ENCODE data around the gene KLF13. TPM values are rescaled to one million over a fixed set of nuclear protein-coding genes. Genes with fewer than 3 reads are reported as not detected.

Gene KLF13
- total RNA-seq, result 65.7 TPM
- long read RNA-seq, full-length matches to known transcripts, result 4 of 20 reads
- long read RNA-seq, partial matches to known transcripts, result 0 of 20 reads
- long read RNA-seq, other reads (novel, unspliced or antisense), result 16 of 20 reads

DNA sequence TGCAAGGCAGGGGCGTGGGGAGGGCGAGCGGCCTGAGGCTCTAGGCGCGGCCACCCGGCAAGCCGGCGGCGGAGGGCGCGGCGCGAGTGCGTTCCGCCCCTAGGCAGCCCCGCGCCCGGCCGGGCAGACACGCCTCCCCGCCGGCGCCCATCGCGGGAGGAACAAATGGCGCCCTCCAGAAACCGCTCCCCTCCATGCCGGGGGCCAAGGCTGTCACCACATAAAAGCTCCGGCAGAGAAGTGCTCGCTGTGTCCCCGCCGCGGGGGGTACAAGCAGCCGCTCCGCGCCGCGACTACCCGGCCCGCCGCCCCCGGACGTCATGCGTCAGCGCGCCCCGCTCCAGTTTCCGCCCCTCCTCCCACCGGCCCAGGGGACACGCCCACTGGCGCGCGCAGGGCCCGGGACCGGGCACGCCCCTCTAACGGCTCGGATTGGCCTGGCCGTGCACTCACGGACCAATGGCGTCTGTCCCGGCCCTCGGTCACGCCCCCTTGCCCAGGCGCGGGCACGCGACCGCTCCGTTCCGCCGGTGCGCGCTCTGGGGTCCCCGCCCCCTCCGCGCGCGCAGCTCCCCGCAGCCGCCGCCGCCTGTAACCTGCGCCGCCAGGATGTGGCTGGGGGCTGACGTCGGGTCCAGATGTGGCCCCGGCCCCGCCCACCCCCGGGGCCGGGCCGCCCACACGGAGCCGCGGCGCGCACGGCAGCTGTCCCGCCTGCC is at the start of gene KLF13:
TSS of gene KLF13 (plus strand) at position 680 of the 719 bp plus-strand sequence. CDS start 378 bp downstream, outside the sequence.
- DNase-seq (peak; percentile 99), ATAC-seq (ENCODE audit: poor library complexity) (peak; percentile 84)
- intact Hi-C loops (cut with DNase I), result loop anchor here (1.0 to 10.0 kb wide), 5 partner anchors 40 to 158 kb away; no protein-coding TSS in a partner anchor

DNA sequence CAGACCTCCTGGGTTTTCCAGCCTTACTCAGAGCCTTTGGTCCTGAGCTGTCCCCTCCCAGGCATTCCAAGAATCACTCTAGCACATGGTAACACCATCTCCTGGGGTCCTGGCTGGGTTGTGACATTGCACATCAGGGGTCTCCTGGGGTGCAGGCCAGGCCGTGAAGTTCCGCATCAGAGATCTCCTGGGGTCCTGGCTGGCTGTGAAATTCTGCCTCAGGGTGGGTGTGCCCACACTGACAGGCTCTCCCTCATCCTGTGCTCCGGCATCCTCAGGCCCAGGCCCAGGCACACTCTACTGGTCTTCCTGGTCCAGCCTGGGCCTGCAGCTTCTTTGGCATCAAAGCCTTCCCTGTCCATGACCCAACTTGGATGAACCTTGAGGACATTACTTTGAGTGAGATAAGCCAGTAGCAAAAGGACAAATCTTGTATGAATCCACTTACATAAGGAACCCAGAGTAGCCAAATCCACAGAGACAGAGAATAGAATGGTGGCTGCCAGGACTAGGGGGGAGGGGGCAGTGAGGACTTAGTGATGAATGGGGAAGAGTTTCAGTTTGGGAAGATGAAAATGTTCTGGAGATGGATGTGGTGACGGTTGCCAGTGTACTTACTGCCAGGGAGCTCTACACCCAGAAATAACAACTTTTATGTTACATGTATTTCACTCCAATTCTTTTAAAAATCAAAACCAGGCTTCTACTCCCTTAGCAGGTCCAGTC is 49.1 kb upstream of the KLF13 start:
- intact Hi-C loops (cut with DNase I), result no loop called here
- DNase-seq (no peak), ATAC-seq (ENCODE audit: poor library complexity) (no peak)

DNA sequence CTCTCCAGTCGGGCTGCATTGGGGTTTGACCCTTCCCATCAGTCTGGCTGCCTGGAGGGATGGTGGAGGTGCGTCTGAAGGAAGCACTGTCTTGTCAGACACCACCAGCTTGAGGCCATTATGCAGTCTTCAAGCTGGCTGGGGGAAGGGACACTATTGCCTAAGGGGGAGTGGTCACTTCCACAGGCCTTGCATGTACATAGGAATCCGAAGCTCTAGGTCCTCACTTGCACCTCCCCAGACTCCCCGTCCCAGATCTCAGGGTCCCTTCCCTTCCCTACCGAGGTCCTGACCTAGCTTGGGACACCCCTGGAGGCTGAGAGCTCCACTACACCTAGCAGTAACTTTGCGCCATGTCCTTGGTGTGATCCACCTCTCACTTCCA is 48.6 kb upstream of the KLF13 start:
- DNase-seq, result no peak
- intact Hi-C loops (cut with DNase I), result no loop called here
- no peak for ATAC-seq (ENCODE audit: poor library complexity)

DNA sequence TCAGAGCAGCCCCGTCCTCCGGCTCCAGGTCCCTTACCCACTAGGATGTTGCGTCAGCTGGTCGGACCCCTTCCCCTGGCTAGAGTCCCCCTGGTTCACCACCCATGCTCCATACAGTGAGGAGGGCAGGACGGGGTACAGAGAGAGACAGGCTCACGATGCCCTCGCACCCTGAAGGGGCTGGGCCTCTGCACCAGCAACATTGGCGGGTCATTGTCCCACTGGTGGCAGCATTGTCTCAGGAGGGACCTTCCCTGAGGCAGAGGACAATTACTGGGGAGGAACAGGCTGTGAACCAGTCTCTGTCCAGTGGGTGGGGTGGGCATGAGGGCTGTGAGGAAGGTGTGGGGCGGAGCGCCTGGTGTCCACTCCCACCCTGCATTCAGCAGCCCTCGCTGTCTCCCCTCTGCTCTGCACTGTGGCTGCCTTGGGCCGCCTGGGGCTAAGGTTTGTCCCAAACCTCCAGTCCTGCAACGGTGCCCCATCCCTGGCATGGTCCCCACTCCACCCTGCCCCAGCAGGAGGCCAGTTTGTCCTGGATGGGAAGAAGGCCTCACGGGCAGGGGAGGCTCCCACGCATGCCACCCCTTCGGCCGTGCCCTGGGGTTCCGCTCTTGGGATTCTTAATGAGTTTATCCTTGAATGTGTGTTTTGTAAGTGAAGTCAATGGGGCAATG is 48.0 kb upstream of the KLF13 start:
- DNase-seq (no peak), ATAC-seq (ENCODE audit: poor library complexity) (no peak)
- intact Hi-C loops (cut with DNase I), result no loop called here

DNA sequence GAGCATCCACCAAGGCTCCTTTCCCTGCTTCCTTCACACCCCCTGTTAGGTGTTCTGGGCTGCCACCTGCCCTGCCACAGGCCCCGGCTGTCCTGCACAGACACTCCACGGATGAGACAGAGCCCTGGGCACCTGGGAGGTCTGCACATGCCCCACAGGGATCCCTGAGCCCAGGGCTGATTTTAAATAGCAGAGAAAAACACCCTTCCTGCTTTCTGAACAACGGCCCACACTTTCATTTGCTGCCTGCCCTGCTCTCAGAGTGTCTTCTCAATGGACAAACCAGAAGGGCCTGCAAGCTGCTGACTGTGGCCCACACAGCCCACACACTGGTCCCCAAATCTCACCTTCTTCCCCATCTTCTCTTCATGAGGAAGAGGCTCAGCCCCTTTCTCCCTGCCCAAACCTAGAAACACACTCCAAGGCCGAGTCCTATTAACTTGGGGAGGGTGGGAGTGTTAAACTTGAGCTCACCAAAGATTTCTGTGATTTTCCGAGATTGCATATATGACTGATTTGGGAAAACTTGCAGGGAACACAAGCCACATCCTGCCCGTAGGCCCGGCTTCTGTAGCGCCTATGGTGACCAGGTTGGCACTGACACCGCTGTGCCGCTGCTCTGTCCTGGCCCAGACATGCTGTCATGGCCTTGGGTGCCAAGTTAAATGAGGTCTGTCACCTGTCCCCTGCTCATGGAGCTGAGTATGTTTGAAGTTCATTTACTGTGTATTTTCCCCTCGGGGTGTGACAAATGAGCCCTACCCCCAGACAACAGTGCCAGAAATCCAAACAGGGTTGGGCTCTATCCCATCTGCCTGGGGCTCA is 47.2 kb upstream of the KLF13 start:
- ATAC-seq (ENCODE audit: poor library complexity) (no peak), DNase-seq (no peak)
- intact Hi-C loops (cut with DNase I), result no loop called here

DNA sequence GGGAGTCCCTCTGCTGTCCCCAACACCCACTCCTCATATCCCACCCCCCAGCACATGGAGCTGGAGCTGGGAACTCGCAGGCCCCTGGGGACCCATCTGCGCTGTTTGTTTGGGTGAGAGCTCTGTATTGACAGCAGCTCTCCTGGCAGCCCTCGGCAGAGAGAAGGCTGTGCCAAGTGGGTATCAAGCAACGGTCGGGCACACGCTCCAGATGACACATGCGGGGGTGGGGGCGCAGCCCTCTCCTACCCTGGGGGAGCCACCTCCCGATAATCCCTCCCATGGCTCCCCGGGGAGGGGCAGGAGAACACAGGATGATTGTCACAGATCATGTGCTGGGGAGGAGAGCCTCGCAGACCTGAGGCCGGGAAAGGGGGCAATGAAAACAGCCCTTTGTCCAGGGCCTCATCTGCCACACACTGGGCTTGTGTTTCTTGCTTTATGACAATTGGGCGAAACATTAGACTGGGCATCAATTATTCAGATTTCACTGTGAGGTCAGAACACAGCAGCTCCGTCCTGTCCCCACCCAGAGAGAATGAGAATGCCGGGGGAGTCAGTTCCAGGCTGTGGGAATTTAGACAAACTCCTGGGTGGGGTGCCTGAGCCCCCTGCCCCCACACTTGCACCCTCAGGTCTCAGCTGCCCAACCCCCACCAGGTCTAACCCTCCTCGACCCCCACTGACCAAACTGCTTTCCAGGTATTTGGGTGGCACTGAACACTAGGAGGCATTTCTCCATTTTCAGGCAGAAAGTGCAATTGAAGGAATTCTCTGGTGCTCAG is 46.4 kb upstream of the KLF13 start:
- intact Hi-C loops (cut with DNase I), result no loop called here
- ATAC-seq (ENCODE audit: poor library complexity), result peak; percentile 18

DNA sequence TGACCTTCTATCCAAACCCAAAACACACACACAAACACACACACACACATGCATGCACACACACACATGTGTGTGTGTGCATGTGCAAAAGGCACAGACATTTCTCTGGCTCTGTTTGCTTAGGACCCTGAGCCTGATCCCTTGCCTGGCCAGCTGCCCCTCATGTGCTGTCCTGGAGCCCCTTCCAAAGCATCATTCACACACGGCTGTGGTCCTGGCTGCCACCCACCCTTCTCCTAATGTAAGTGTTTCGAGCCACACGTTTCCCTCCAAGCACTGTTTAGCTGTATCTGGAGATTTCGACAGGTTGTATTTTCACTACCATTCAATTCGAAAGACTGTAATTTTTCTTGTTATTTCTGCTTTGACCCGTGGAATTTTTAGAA is 45.8 kb upstream of the KLF13 start:
- no peak for ATAC-seq (ENCODE audit: poor library complexity)
- intact Hi-C loops (cut with DNase I), result no loop called here
- no peak for DNase-seq

More for the DNA sequence above, 46.4 kb upstream of the KLF13 start:
- no peak for DNase-seq

DNA sequence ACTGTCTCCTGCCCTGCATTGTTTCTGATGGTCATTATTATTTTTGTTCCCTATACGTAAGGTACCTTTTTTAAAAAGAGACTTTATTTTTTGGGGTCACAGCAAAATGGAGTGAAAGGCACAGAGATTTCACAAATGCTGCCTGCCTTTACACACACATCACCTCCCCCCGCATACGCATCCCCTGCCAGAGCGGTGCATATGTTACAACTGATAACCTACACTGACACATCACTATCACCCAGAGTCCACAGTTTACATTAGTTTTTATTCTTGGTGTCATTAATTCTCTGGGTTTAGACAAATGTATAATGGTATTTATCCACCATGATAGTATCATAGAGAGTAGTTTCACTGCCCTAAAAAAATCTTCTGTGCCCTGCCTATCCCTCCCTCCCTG is 43.6 kb upstream of the KLF13 start:
- DNase-seq, result no peak
- ATAC-seq (ENCODE audit: poor library complexity), result no peak
- intact Hi-C loops (cut with DNase I), result no loop called here

DNA sequence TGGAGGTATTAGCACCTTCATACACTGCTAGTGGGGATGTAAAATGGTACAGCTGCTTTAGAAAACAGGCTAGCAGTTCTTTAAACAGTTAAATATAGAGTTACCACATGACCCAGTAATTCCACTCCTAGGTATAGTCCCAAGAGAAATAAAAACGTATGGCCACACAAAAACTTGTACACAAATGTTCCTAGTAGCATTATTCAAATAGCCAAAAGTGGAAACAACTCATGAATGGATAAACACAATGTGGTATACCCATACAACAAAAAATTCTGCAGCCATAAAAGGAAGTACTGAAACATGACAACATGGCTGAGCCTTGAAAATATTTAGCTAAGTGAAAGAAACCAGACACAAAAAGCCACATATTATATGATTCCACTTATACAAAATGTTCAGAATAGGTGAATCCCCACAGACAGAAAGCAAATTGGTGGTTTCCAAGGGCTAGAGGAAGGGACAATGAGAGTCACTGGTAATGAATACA is 40.8 kb upstream of the KLF13 start:
- DNase-seq (no peak), ATAC-seq (ENCODE audit: poor library complexity) (no peak)
- intact Hi-C loops (cut with DNase I), result no loop called here

DNA sequence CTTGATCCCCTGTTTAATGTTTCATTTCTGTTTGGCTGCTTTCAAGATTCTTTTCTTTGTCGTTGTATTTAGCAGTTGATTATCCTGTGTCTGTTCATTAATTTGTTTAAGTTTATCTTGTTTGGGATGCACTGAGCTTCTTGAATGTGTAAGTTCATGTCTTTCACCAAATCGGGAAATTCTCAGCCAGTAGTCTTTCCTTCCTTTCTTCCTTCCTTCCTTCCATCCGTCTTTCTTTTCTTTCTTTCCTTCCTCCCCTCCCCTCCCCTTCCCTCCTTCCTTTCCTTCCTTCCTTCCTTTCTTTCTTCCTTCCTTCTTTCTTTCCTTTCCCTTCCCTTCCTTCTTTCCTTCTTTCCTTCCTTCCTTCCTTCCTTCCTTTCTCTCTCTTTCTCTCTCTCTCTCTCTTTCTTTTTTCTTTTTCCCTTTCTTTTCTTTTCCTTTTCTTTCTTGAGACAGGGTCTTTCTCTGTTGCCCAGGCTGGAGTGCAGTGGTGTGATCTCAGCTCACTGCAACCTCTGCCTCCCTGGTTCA is 35.5 kb upstream of the KLF13 start:
- no peak for ATAC-seq (ENCODE audit: poor library complexity)
- intact Hi-C loops (cut with DNase I), result no loop called here
- no peak for DNase-seq

DNA sequence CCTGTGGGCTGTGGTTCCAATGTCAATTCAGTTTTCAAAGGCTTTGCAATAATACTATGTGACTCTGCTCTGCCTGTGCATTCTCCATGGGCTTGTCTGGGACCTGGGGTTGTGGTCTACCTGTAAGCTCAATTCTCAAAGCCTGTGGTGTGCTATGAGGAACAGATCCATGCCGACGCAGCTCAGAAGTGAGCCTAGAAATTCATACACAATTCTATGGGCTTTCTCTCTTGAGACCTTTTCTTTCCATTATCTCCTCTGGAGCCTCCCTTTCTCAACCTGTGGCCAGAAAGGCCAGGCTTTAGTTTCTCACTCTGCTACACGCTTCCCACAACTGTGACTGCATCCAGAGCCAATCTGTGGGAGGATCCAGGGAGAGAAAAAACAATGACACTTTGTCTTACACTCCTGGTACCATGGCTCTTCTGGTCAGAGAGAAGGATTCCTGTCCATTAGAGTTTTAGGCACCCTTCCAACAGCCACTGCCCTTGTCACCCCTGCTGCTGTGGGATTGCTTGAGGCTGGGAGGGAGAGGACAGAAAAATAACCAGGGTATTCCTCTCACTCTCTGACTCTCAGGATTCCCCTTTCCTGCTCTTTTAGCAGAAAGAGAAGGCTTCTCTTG is 34.1 kb upstream of the KLF13 start:
- DNase-seq (no peak), ATAC-seq (ENCODE audit: poor library complexity) (no peak)
- intact Hi-C loops (cut with DNase I), result no loop called here

DNA sequence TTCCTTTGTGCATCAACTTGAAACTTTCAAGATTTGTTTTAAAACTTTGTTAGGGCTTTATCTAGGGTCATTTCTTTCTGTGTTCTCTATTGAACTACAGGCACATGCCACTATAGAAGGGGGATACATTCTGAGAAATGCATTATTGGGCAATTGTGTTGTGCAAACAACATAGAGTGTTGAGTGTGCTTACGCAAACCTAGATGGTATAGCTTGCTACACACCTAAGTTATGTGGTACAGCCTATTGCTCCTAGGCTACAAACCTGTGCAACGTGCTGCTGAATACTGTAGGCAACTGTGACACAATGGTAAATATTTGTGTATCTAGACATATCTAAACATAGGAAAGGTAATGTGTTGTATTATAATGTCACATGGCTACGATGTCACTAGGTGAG is 33.0 kb upstream of the KLF13 start:
- intact Hi-C loops (cut with DNase I), result no loop called here

DNA sequence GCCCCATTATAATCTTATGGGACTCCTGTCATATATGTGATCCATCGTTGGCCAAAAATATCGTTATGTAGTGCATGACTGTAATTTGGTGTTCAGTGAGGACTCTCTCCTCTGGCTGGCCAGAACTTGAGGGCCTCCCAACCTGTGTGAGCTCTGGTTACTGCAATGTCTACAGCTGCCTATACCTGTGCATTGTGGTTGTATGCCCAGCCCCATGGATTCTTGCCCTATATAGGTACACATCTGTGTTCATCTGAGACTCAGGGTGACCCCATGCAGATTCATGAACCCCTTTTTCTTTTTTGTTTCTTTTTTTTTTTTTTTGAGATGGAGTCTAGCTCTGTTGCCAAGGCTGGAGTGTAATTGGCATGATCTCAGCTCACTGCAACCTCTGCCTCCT is 32.6 kb upstream of the KLF13 start:
- DNase-seq, result no peak
- no peak for ATAC-seq (ENCODE audit: poor library complexity)
- intact Hi-C loops (cut with DNase I), result no loop called here

More for the DNA sequence above, 33.0 kb upstream of the KLF13 start:
- no peak for ATAC-seq (ENCODE audit: poor library complexity)
- no peak for DNase-seq

DNA sequence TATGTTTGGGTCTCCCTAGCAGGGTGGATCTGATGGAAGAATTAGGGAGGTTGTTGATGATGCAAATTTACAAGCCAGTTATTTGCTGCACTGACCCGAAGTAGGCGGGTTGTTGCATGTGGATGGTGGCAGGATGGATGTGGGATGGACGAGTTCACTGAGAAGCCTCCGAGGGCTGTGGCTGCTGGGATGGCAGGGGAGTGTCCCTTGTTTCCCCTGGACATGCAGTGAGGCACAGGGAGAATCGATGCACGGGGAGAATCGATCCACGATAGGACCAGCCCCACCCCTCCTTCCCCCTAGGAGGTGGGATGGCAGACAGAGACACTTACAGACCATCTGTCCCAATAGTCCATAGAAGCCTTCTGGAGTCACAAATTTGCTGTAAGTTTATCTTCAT is 31.0 kb upstream of the KLF13 start:
- intact Hi-C loops (cut with DNase I), result no loop called here
- DNase-seq (no peak), ATAC-seq (ENCODE audit: poor library complexity) (no peak)

DNA sequence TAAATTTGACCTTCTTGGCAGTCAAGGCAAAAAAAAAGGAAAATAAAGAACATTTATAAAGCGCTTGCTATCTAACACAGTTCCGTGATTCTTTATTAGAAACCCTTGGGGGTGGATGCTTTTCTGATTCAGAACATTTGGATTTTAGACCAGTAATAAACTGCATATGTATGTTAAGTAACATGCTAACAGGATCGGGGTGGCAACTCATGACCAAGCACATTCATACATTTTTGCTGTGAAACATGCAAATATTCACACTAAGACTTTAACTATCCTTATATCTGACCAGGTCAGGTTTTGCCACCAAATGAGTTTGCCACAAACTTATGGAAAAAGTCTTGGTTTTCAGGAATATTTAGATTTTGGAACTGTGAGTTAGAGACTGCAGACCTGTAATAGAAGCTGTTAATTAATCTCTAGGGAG is 30.4 kb upstream of the KLF13 start:
- intact Hi-C loops (cut with DNase I), result no loop called here
- DNase-seq, result no peak
- ATAC-seq (ENCODE audit: poor library complexity), result no peak

DNA sequence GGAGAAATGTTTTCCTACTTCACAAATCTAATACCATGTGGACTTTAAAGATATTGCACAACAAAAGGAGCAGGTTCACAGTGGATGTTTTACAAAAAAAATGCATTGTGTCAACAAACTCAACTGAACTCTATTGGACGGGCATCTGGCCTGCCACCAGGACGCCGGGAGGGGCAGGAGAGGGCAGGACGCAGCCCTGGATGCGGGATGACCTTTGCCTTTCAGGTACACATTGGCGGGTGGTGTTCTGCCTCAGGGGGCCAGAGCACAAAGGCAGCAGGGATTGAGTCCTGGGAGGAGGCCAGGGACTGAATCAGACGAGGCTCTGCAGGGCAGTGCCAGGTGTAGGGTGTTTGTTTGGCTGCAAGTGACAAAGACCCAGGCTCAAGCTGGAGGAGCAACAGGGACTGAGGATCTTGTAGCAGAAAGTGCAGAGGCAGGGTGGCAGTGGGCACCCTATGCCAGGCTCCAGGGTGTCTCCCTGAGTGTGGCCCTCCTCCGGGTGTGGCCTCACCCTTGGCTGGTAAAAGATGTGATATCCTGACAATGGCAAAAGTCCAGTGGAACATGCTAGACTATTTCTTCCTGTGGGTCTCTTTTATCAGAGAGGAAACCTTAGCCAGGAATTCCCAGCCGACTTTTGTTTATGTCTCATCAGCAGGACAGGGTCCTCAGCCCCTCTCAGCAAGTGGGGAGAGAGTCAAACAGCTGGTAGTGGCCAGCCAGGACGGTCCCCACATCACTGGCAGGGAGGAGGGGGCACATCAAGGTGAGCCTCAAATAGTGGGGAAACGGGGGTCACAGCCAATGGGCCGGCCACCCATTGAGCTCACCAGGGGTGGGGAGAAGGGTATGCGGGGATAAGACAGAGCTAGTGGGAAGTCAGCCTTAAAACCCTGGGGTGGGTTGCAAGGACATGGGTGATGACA is 29.7 kb upstream of the KLF13 start:
- DNase-seq, result no peak

More for the DNA sequence above, 29.7 kb upstream of the KLF13 start:
- no peak for ATAC-seq (ENCODE audit: poor library complexity)
- intact Hi-C loops (cut with DNase I), result no loop called here
